Activated naive CD8-positive, alpha-beta T cell treated with anti-CD3 and anti-CD28 coated beads, Interleukin-2, amount 50 U/mL, for 24 hours (primary cell): ENCODE results near the gene EXOC4.
A peak's percentile ranks its signal among the peaks of the same experiment; 100 is the strongest.
"Not testable (repeated sequence)": the region's sequence is repeated elsewhere in the genome, so short reads cannot be mapped to it uniquely, and the experiment has no call there.

ENCODE experiments used
- ATAC-seq: fragments of 150-1000 bp; cut with Tn5 transposase; one replicate; pipeline ENCODE4 v1.10.0; 2021
- DNase-seq: peaks from one replicate; pipeline ENCODE4 v3.0.0; 2021
- H3K27ac Mint-ChIP-seq: one replicate; pipeline ENCODE4 v1.8.0; 2021; ENCODE audit warnings: mild to moderate bottlenecking, mixed read lengths
- H3K27me3 Mint-ChIP-seq: one replicate; pipeline ENCODE4 v1.8.0; 2021; ENCODE audit warnings: mixed read lengths
- H3K36me3 Mint-ChIP-seq: one replicate; pipeline ENCODE4 v1.8.0; 2021; ENCODE audit warnings: low read depth, mixed read lengths
- H3K4me1 Mint-ChIP-seq: one replicate; pipeline ENCODE4 v1.8.0; 2021; ENCODE audit warnings: mixed read lengths
- H3K4me3 Mint-ChIP-seq: one replicate; pipeline ENCODE4 v1.8.0; 2021; ENCODE audit warnings: mild to moderate bottlenecking, moderate library complexity, mixed read lengths
- H3K9me3 Mint-ChIP-seq: one replicate; pipeline ENCODE4 v1.8.0; 2021; ENCODE audit warnings: mixed read lengths

Gene EXOC4

DNA sequence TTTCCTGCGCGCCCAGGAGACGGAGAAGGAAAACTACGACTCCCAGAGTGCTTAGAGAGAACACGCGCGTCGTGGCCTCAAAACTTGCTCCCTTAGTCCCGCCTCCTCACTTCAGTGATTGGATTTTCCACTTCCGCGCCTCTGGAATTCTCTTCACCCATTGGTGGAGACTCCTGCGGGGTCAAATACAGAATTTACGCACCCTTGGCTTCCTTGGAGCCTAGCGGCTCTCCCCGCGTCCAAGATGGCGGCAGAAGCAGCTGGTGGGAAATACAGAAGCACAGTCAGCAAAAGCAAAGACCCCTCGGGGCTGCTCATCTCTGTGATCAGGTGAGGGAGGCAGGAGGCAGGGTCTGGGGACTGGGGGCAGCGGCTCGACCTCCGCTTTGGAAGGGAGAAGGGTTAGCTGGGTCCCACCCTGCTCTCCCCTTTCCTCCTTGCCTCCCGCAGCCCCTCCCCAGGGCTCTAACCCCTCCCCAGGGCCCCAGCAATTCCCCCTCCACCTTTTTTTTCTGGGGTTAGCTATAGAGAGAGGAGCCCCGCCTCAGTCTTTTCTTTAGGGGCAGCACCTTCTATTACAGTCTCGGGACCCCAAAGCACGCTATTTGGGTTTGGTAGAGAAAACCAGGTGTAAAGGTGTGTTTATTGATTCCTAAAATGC, at the start of gene EXOC4:
EXOC4 (plus strand) TSS at position 221 of the 661 bp plus-strand sequence.
- Mint-ChIP-seq H3K36me3 (peaks cover 5% of the 10 kb centered on the region), H3K4me3 (peak within 1 kb of the TSS; percentile 91), H3K9me3 (peaks cover 5% of the 10 kb centered on the region), H3K27me3 (no peaks in the 10 kb centered on the region), H3K27ac (peak within 1 kb of the TSS; percentile 87), H3K4me1 (peaks cover 35% of the 10 kb centered on the region)
- DNase-seq (peak; percentile 83), ATAC-seq (peak; percentile 99)

DNA sequence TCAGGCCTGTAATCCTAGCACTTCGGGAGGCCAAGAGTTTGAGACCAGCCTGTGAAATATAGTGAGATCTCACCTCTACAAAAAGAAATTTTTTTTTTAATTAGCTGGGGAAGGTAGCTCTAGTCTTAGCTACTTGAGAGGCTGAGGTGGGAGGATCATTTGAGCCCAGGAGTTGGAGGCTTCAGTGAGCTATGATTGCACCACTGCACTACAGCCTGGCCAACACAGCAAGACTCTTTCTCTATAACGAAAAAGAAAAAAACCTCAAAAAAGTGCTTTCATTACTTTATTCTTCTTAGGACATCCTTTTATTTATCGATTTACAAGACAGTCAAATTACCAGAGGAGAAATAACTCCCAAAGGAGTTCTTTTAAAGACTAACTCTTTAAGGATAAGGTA, 49.4 kb upstream of the EXOC4 start:
- ATAC-seq (no peak), DNase-seq (no peak)
- H3K36me3 Mint-ChIP-seq = no peaks in the 10 kb centered on the region
- H3K27me3 Mint-ChIP-seq = peaks cover 5% of the 10 kb centered on the region
- H3K27ac Mint-ChIP-seq = no peak overlapping the region
- H3K4me1 Mint-ChIP-seq = no peaks in the 10 kb centered on the region
- H3K9me3 Mint-ChIP-seq = no peaks in the 10 kb centered on the region
- H3K4me3 Mint-ChIP-seq = no peak overlapping the region

DNA sequence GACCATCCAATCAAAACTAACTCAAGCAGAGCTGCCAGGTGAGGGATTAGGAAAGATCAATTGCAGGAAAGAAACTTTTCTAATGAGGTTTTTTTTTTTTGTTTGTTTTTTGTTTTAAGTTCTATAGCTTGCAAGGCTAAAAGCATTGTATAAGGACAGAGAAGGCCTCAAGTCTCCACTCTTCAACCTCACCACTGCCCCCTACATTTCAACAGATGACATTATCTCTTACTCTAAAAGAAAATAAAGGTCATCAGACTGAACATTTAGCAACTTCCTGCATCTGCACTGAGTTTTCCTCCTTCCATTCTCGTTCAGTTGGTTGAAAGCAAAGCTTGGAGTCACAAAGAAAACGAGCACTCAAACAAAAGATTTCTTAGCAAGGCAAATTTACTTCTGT, 45.2 kb upstream of the EXOC4 start:
- H3K27ac Mint-ChIP-seq = no peak overlapping the region
- peaks cover 17% of the 10 kb centered on the region for H3K27me3 Mint-ChIP-seq
- no peaks in the 10 kb centered on the region for H3K4me1 Mint-ChIP-seq
- DNase-seq (no peak), ATAC-seq (no peak)
- no peaks in the 10 kb centered on the region for H3K36me3 Mint-ChIP-seq
- no peak overlapping the region for H3K4me3 Mint-ChIP-seq
- no peaks in the 10 kb centered on the region for H3K9me3 Mint-ChIP-seq

DNA sequence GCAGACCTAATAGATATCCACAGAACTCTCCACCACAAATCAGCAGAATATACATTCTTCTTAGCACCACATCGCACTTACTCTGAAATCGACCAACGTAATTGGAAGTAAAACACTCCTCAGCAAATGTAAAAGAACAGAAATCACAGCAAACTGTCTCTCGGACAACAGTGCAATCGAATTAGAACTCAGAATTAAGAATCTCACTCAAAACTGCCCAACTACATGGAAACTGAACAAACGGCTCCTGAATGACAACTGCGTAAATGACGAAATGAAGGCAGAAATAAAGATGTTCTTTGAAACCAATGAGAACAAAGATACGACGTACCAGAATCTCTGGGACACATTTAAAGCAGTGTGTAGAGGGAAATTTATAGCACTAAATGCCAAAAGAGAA, 42.1 kb upstream of the EXOC4 start:
- not testable (repeated sequence) for H3K27ac Mint-ChIP-seq, H3K4me1 Mint-ChIP-seq
- peaks cover 20% of the 10 kb centered on the region for H3K27me3 Mint-ChIP-seq

DNA sequence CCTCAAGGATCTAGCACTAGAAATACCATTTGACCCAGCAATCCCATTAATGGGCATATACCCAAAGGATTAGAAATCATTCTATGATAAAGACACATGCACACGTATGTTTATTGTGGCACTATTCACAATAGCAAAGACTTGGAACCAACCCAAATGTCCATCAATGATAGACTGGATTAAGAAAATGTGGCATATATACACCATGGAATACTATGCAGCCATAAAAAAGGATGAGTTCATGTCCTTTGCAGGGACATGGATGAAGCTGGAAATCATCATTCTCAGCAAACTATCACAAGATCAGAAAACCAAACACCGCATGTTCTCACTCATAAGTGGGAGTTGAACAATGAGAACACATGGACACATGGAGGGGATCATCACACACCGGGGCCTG, 39.1 kb upstream of the EXOC4 start:
- not testable (repeated sequence) for H3K27ac Mint-ChIP-seq, ATAC-seq, DNase-seq, H3K9me3 Mint-ChIP-seq, H3K4me3 Mint-ChIP-seq, H3K36me3 Mint-ChIP-seq, H3K4me1 Mint-ChIP-seq
- peaks cover 18% of the 10 kb centered on the region for H3K27me3 Mint-ChIP-seq

More for the DNA sequence above, 42.1 kb upstream of the EXOC4 start:
- not testable (repeated sequence) for DNase-seq, ATAC-seq, H3K36me3 Mint-ChIP-seq, H3K4me3 Mint-ChIP-seq, H3K9me3 Mint-ChIP-seq

DNA sequence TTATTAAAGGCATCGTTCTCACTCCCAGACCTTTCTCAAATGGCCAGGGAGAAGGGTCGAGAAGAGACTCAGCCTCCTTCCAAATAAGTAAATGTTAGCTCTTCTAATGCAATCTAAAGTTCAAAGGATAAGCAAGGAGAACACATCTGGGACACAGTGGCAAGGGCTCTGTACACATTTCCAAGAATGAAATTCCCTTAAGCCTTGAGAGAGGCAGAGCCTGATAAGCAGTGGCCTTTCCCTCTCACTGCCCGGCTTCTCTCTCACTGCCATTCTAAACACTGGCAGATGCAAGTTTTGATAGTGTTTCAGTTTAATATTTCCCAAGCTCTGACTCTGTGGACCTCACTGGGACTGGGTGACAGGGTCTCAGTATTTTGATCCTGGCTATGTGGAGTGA, 35.1 kb upstream of the EXOC4 start:
- H3K27ac Mint-ChIP-seq = no peak overlapping the region
- no peaks in the 10 kb centered on the region for H3K4me1 Mint-ChIP-seq
- no peak overlapping the region for H3K4me3 Mint-ChIP-seq
- peaks cover 5% of the 10 kb centered on the region for H3K9me3 Mint-ChIP-seq
- no peak for ATAC-seq
- DNase-seq = no peak
- H3K36me3 Mint-ChIP-seq = no peaks in the 10 kb centered on the region
- H3K27me3 Mint-ChIP-seq = peaks cover 6% of the 10 kb centered on the region

DNA sequence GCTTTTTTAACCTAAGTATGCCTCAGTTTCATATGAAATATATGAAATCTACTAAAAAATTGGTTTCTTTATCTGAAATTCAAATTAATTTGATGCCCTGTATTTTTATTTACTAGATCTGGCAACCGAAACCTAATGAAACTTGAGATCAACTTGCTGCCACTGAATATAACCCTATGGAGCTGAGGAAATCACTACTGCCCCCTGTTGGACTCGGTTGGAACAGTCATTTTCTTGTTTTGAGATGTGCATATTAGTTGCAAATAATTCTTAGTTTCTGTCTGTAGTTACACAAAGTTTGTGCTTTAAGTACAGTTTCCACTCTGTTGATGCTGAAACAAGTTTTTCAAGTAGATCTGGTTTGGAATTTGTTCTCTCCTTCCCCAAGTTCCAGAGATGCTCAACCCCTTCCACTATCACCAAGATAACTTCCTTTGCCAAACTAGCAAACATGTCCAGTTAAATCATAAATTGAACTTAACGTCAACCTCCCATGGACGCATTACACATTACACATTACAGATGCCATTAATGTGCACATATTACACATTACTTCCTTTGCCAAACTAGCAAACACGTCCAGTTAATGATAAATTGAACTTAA, 22.2 kb upstream of the EXOC4 start:
- Mint-ChIP-seq H3K27ac (no peak overlapping the region), H3K27me3 (no peaks in the 10 kb centered on the region), H3K4me1 (no peaks in the 10 kb centered on the region), H3K9me3 (no peaks in the 10 kb centered on the region), H3K4me3 (no peak overlapping the region), H3K36me3 (no peaks in the 10 kb centered on the region)
- no peak for ATAC-seq
- DNase-seq = peak; percentile 55

DNA sequence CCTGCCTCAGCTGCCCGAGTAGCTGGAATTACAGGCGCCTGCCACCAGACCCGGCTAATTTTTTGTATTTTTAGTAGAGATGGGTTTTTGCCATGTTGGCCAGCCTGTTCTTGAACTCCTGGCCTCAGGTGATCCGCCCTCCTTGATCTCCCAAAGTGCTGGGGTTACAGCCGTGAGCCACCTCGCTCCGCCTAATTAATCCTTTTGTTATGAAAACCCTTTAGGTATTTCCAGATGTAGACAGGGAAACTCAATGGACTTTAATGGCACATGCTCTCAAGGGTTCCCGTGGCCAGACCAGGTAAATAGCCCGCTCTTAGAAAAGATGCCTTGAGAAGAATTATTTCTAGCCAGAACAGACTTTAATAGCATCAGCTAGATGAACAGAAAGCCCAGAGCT, 19.7 kb upstream of the EXOC4 start:
- Mint-ChIP-seq H3K9me3 (no peaks in the 10 kb centered on the region), H3K36me3 (no peaks in the 10 kb centered on the region), H3K27me3 (no peaks in the 10 kb centered on the region), H3K27ac (no peak overlapping the region), H3K4me3 (no peak overlapping the region), H3K4me1 (no peaks in the 10 kb centered on the region)
- ATAC-seq = no peak
- DNase-seq = no peak

DNA sequence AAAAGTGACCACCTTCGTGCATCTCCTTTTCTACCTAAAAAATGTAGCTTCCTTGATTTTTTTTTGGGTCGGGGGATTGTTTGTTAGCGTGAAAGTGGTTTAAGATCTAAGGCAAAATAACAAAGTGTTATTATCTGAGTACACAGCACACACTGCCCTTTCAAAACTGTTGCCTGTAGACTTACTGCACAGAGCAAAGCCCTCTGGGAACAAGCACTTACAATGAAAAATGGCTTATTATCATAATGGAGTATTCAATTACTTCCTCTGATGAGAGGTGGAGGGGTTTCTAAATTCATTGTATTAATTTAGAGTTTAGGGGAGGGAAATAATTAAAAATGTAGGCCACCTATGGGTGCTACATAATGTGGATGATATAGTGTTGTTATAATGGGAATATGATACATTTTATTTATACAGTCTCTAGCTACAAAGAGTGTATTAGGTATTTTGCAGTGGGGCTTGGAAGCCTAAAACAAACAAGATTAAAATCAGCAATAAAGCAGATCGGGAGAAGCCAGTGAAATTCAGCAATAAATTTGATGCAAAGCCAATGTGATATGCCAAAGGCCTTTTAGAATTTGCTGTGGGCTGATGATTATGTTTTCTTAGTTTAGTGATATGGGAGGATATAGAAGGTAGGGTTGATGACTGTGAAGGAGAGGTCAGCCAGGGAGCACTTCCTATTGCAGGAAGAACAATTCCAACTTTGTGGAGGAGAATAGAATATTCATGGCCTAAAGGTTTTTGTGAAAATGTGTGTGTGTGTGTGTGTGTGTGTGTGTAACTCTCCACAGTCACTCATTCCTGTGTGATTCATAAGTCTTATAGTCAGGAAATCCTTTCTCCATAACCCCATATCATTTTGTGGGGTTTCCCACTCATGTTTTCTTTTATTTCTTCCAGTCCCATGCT, 17.7 kb upstream of the EXOC4 start:
- no peak for ATAC-seq
- Mint-ChIP-seq H3K27ac (no peak overlapping the region), H3K9me3 (no peaks in the 10 kb centered on the region), H3K4me1 (no peaks in the 10 kb centered on the region), H3K4me3 (no peak overlapping the region), H3K27me3 (peaks cover 6% of the 10 kb centered on the region), H3K36me3 (no peaks in the 10 kb centered on the region)
- no peak for DNase-seq

DNA sequence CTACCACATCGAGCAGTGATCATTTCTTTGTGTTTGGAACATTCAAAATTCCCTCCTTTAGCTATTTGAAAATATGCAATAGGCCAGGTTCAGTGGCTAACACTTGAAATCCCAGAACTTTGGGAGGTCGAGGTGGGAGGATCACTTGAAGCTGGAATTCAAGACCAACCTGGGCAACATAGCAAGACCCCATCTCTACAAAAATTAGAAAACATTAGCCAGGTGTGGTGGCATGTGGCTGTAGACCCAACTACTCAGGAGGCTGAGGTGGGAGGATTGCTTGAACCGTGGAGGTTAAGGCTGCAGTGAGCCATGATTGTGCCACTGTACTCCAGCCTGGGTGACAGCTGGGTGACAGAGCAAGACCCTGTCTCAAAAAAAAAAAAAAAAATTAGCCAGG, 15.3 kb upstream of the EXOC4 start:
- Mint-ChIP-seq H3K4me1 (no peaks in the 10 kb centered on the region), H3K4me3 (no peak overlapping the region), H3K36me3 (no peaks in the 10 kb centered on the region), H3K27me3 (peaks cover 13% of the 10 kb centered on the region), H3K9me3 (no peaks in the 10 kb centered on the region), H3K27ac (no peak overlapping the region)
- no peak for ATAC-seq
- no peak for DNase-seq

DNA sequence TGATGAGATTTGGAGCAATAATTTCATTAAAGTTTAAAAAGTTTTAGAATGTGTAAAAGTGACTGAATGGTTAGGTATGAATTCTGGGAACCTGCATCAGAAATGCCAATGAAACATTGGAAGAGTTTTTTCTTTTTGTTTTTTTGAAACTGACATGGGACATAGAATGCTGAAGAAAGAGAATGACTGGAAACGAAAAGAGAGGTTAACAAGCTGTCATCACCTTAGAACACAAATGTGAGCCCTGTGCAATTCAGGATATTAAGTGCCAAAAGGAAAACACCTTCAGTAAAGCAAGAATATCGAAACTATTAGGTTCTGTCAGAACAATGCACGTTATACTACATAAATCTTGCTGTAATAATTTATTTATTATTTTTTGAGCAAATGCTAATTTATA, 12.6 kb upstream of the EXOC4 start:
- Mint-ChIP-seq H3K4me1 (no peaks in the 10 kb centered on the region), H3K27me3 (peaks cover 13% of the 10 kb centered on the region), H3K36me3 (no peaks in the 10 kb centered on the region), H3K9me3 (no peaks in the 10 kb centered on the region), H3K27ac (no peak overlapping the region), H3K4me3 (no peak overlapping the region)
- ATAC-seq (no peak), DNase-seq (no peak)

DNA sequence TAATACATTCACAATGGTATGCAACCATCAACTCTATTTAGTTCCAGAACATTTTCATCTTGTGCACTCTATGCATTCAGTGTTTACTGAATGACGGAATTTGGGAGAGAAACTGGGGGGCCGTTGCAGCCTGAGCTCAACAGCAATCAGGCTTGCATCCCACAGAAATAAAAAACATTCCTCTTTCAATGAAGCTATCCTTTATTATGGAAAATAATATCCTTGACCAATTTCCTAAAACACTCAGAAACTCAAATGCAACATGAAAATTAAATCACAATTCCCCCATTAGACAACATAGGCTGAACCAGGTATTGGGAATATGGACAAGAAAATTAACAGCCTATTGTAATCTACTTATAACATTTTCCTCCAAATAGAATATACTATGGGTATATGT, 6.3 kb upstream of the EXOC4 start:
- Mint-ChIP-seq H3K4me1 (no peaks in the 10 kb centered on the region), H3K27ac (no peak overlapping the region), H3K4me3 (no peak overlapping the region), H3K27me3 (peaks cover 4% of the 10 kb centered on the region), H3K36me3 (no peaks in the 10 kb centered on the region), H3K9me3 (peaks cover 5% of the 10 kb centered on the region)
- DNase-seq (no peak), ATAC-seq (no peak)

DNA sequence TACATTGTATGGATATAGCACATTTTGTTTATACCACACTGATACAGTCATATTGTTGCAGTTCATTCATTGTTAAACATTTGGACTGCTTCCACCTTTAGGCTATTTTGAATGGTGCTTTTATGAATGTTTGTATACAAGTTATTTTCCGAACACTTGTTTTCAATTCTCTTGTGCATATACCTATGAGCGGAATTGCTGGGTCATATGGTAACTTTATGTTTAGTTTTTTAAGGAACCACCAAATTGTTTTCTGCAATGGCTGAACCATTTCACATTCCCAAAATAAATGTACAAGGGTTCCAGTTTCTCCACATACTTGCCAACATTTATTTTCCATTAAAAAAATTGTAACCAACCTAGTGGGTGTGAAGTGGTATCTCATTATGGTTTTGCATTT, 4.0 kb upstream of the EXOC4 start:
- Mint-ChIP-seq H3K4me1 (peaks cover 7% of the 10 kb centered on the region), H3K4me3 (no peak overlapping the region), H3K36me3 (no peaks in the 10 kb centered on the region), H3K27ac (no peak overlapping the region), H3K9me3 (peaks cover 5% of the 10 kb centered on the region), H3K27me3 (no peaks in the 10 kb centered on the region)
- ATAC-seq = no peak
- DNase-seq = no peak

DNA sequence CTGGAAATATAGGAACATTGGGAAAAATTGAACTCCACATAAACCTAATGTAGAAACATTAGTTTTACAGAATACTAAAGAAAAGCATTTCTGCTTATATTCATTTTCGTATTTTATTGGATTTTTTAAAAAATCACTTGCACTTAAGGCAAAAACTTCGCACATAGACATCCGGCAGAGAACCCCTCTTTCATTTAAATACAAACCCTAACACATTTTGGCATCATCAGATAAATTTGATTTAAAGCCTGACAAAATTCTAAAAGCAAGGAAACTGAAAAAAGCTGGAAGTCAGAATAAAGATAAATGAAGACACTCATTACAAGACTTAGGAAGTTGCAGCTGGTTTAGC, 396 bp upstream of the EXOC4 start:
- peak overlapping the region; percentile 91 for H3K4me3 Mint-ChIP-seq
- H3K27me3 Mint-ChIP-seq = no peaks in the 10 kb centered on the region
- peak overlapping the region; percentile 87 for H3K27ac Mint-ChIP-seq
- DNase-seq (no peak), ATAC-seq (no peak)
- H3K9me3 Mint-ChIP-seq = peaks cover 5% of the 10 kb centered on the region
- peaks cover 31% of the 10 kb centered on the region for H3K4me1 Mint-ChIP-seq
- peaks cover 5% of the 10 kb centered on the region for H3K36me3 Mint-ChIP-seq

DNA sequence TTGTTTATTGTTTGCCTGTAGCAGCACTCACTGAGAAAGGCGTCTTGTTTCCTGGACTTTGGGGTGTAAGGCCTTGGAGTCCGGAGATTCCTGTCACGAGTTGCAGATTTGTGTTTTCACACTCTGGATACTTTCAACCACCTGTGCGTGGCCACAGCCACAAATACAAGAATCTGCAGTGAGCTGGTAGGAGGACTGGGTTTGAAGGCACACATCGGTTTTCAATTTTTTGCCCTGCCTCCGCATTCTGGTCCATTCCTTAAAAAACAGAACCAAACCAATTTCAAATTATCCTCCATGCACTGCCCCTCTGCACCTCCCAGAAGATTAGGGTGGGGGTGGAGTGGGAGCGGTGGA, 619 bp downstream of the EXOC4 start:
- DNase-seq = peak; percentile 10

More for the DNA sequence above, 619 bp downstream of the EXOC4 start:
- Mint-ChIP-seq H3K36me3 (peaks cover 5% of the 10 kb centered on the region), H3K27ac (peak overlapping the region; percentile 87), H3K9me3 (peaks cover 5% of the 10 kb centered on the region), H3K27me3 (no peaks in the 10 kb centered on the region), H3K4me3 (peak overlapping the region; percentile 91), H3K4me1 (peaks cover 39% of the 10 kb centered on the region)
- ATAC-seq = no peak
